Osteoblast (primary cell): Measurements from ENCODE around the gene CD4. TPM values are rescaled to one million over a fixed set of nuclear protein-coding genes. Genes with fewer than 3 reads are reported as not detected.

Experiments used
- DNase-seq: peaks from one replicate; pipeline ENCODE4 v3.0.0; 2011; ENCODE audit warnings: low spot score, mixed read lengths; ENCODE audit not compliant: insufficient read length; ENCODE audit errors: missing footprints
- H2AFZ ChIP-seq: 2 replicates; pipeline ENCODE4 v1.6.0; 2011; ENCODE audit warnings: mild to moderate bottlenecking, low read length
- H3K27ac ChIP-seq: 2 replicates; pipeline ENCODE4 v1.5.1; 2011; ENCODE audit warnings: mild to moderate bottlenecking, low read depth, low read length, moderate library complexity
- H3K27me3 ChIP-seq: 2 replicates; pipeline ENCODE4 v1.6.0; 2012; ENCODE audit warnings: mild to moderate bottlenecking, control low read depth, inconsistent platforms, low read length, moderate library complexity; ENCODE audit not compliant: insufficient read depth
- H3K36me3 ChIP-seq: 2 replicates; pipeline ENCODE4 v1.5.1; 2011; ENCODE audit warnings: mild to moderate bottlenecking, low read length, control low read depth, moderate library complexity; ENCODE audit not compliant: insufficient read depth
- H3K4me1 ChIP-seq: 2 replicates; pipeline ENCODE4 v1.5.1; 2011; ENCODE audit warnings: mild to moderate bottlenecking, low read length, control low read depth, moderate library complexity; ENCODE audit not compliant: insufficient read depth
- H3K4me2 ChIP-seq: 2 replicates; pipeline ENCODE4 v1.6.0; 2011; ENCODE audit warnings: mild to moderate bottlenecking, low read length; ENCODE audit not compliant: insufficient read depth
- H3K4me3 ChIP-seq: fragments of 200-600 bp; sonication (generic); 3 replicates; pipeline ENCODE4 v1.5.1; 2012; ENCODE audit warnings: mild to moderate bottlenecking, low read length, inconsistent platforms; ENCODE audit not compliant: insufficient read depth
- H3K79me2 ChIP-seq: 2 replicates; pipeline ENCODE4 v1.6.0; 2012; ENCODE audit warnings: mild to moderate bottlenecking, low read length, control low read depth, inconsistent platforms; ENCODE audit not compliant: insufficient read depth
- H3K9me3 ChIP-seq: 2 replicates; pipeline ENCODE4 v1.5.1; 2011; ENCODE audit warnings: low read depth, low read length, control low read depth
- H4K20me1 ChIP-seq: 2 replicates; pipeline ENCODE4 v1.6.0; 2012; ENCODE audit warnings: mild to moderate bottlenecking, low read length, control low read depth; ENCODE audit not compliant: insufficient read depth
- CTCF ChIP-seq: IDR thresholded peaks from 2 replicates; pipeline ENCODE4 v1.5.1; 2011; ENCODE audit warnings: mild to moderate bottlenecking, low read depth, low read length, moderate library complexity; ENCODE audit errors: extremely low read depth
- total RNA-seq: library from RNA; depleted of rRNA; stranded (reverse); fragments of >200 nt; gene quantifications from 2 replicates; pipeline ENCODE4 v1.2.3, GENCODE V29; 2012

CD4 gene
- total RNA-seq, 1 donor, result 10.9 TPM

- Histone ChIP-seq H3K4me1 (peaks cover 26% of the 10 kb centered on the region), H3K4me2 (peak overlapping the region; percentile 99), H3K79me2 (peaks cover 59% of the 10 kb centered on the region), H3K27ac (peak overlapping the region; percentile 90), H4K20me1 (peaks cover 3% of the 10 kb centered on the region), H3K27me3 (no peaks in the 10 kb centered on the region), H3K4me3 (peak overlapping the region; percentile 84), H3K9me3 (no peaks in the 10 kb centered on the region), H3K36me3 (peaks cover 52% of the 10 kb centered on the region), H2AFZ (no peak overlapping the region)
- no peak for TF ChIP-seq CTCF
- DNase-seq, result peak; percentile 66
Observed at GRCh38 chr12:6850796-6851152, 61.4 kb downstream of the CD4 start.

- H3K27ac ChIP-seq, result peak within 1 kb of the TSS; percentile 90
- H2AFZ ChIP-seq, result peak within 1 kb of the TSS; percentile 95
- peaks cover 64% of the 10 kb centered on the region for H3K79me2 ChIP-seq
- no peaks in the 10 kb centered on the region for H3K27me3 ChIP-seq
- H4K20me1 ChIP-seq, result peaks cover 3% of the 10 kb centered on the region
- DNase-seq, result peak; percentile 100
- H3K4me2 ChIP-seq, result peak within 1 kb of the TSS; percentile 99
- H3K9me3 ChIP-seq, result no peaks in the 10 kb centered on the region
- peaks cover 50% of the 10 kb centered on the region for H3K36me3 ChIP-seq
- H3K4me3 ChIP-seq, result peak within 1 kb of the TSS; percentile 84
- no peak for TF ChIP-seq CTCF
- H3K4me1 ChIP-seq, result peaks cover 26% of the 10 kb centered on the region
Observed at GRCh38 chr12:6851153-6851920, 62.0 kb downstream of the CD4 start, which contains the start of gene CDCA3. Gene CDCA3, minus strand, starts transcription at chr12:6851286. Its CDS starts 334 bp downstream, at chr12:6850952.

GRCh38 chr12:6851921-6852650 lies 62.8 kb downstream of the CD4 start, which contains the start of gene USP5:
Gene USP5, plus strand, starts transcription at chr12:6852150. Its CDS starts 30 bp downstream, at chr12:6852180.
- H3K9me3 ChIP-seq, result no peaks in the 10 kb centered on the region
- H3K79me2 ChIP-seq, result peaks cover 63% of the 10 kb centered on the region
- peak within 1 kb of the TSS; percentile 90 for H3K27ac ChIP-seq
- TF ChIP-seq CTCF, result no peak
- H2AFZ ChIP-seq, result peak within 1 kb of the TSS; percentile 95
- H3K4me2 ChIP-seq, result peak within 1 kb of the TSS; percentile 99
- peaks cover 26% of the 10 kb centered on the region for H3K4me1 ChIP-seq
- DNase-seq, result peak; percentile 99
- no peaks in the 10 kb centered on the region for H3K27me3 ChIP-seq
- peaks cover 50% of the 10 kb centered on the region for H3K36me3 ChIP-seq
- peak within 1 kb of the TSS; percentile 84 for H3K4me3 ChIP-seq
- peaks cover 3% of the 10 kb centered on the region for H4K20me1 ChIP-seq
